HG03060 (cell line): Measurements from ENCODE around the gene ADAMTSL4.

Experiments
- ATAC-seq: cut with Tn5 transposase; IDR thresholded peaks from one replicate; pipeline ENCODE4 v1.9.1; 2021; ENCODE audit warnings: low read depth, moderate number of reproducible peaks; ENCODE audit not compliant: unreplicated experiment

The ADAMTSL4 gene

GRCh38 chr1:150553392-150554085, 4.3 kb downstream of the ADAMTSL4 start:
- ATAC-seq = no peak

- ATAC-seq = no peak
Measured at GRCh38 chr1:150554086-150554452, 4.9 kb downstream of the ADAMTSL4 start.

GRCh38 chr1:150555198-150555970, 6.2 kb downstream of the ADAMTSL4 start:
- ATAC-seq = no peak

GRCh38 chr1:150555971-150556865, 7.0 kb downstream of the ADAMTSL4 start:
- no peak for ATAC-seq

GRCh38 chr1:150557065-150557600, 7.9 kb downstream of the ADAMTSL4 start:
- no peak for ATAC-seq

- no peak for ATAC-seq
Measured at GRCh38 chr1:150557813-150558212, 8.6 kb downstream of the ADAMTSL4 start.

GRCh38 chr1:150558303-150558704, 9.1 kb downstream of the ADAMTSL4 start:
- ATAC-seq = no peak

GRCh38 chr1:150558761-150559655, 9.8 kb downstream of the ADAMTSL4 start:
- ATAC-seq = no peak

GRCh38 chr1:150559656-150560010, 10.4 kb downstream of the ADAMTSL4 start:
- ATAC-seq = no peak

- ATAC-seq = no peak
Measured at GRCh38 chr1:150560011-150560438, 10.8 kb downstream of the ADAMTSL4 start.

GRCh38 chr1:150560576-150561253, 11.5 kb downstream of the ADAMTSL4 start:
- ATAC-seq = no peak

GRCh38 chr1:150561254-150561973, 12.2 kb downstream of the ADAMTSL4 start:
- ATAC-seq = no peak

- ATAC-seq = no peak
Measured at GRCh38 chr1:150561974-150562445, 12.8 kb downstream of the ADAMTSL4 start.

- ATAC-seq = peak; percentile 29
Measured at GRCh38 chr1:150562446-150563339, 13.5 kb downstream of the ADAMTSL4 start.

- ATAC-seq = no peak
Measured at GRCh38 chr1:150563340-150564038, 14.3 kb downstream of the ADAMTSL4 start.

- ATAC-seq = no peak
Measured at GRCh38 chr1:150564051-150564991, 15.1 kb downstream of the ADAMTSL4 start.
